ENCODE data around the gene ECE1.

ECE1 gene

DNA sequence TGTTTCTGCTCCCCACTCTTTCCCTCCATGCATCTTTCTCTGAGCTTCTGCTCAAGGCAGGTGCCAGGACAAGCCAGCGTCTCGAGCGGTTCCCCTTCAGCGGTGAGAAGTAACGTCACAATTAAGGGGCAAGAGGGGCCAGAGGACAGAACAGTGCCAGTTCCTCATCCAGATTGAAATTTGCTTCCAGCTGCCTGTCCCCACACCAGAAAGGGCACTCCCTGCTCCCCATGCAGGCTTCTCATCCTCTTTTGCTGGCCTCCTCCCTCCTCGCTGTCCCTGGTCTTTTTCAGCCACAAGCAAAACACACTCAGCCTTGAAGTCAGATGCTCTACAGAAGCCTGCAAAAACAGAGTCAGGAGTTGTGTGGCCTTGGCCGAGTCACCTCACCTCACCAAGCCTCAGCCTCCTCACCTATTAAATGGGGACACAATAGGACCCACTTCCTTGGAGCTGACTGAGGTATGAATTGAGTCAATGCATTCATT lies 35.0 kb upstream of the ECE1 start:
- no peak for DNase-seq

DNA sequence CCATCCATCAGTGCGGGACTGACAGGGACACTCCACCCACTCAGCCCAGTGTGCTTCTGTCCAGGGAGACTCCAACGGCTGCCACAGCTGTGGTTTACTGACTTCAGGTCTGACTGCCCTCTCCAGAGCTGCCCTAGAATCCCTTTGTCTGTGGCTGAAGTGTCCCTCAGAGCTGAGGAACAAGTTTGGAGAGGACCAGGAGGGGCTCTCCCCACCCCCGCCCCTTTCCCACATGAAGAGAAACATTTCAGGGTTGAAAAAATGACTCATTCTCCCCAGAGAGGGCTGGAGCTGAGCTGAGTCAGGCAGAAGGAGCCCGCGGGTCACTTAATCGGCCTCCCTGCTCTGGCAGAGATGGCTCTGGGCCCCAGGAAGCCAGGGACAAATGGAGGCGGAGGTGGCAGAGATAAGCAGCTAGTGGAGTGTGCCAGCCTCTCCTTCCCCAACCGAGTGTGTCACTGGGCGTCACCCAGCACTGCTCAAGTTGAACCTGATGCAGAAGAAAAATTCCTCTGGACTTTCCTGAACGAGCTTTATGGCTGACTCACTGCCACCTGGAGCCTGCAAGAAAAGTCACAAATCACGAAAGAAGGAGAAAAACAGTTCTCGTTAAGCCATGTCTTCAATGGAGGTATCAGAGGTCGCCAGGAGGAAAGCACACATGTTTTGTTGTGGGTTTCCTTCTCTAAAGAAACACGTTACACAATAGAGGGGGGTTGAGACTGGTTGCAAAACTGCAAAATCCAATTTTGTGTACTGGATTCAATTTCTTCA lies 34.3 kb upstream of the ECE1 start:
- no peak for DNase-seq

DNA sequence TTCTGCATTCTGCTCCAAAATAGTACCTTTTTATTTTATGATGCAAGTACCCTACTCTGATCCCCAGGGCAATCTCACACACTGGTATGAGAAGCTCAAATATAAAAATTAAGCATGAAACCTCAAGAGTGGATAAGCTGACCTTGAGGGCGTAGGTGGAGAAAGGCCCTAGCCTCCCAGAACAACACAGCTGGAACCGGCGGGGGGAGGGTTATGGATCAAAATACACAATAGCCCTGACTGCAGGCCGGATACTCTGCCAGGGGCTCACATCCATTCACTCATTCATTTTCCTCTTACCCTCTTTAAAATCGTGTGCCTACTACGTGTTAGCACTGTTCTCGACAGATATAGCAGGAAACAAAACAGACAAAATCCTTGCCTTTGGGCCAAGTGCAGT lies 32.8 kb upstream of the ECE1 start:
- DNase-seq, result no peak

DNA sequence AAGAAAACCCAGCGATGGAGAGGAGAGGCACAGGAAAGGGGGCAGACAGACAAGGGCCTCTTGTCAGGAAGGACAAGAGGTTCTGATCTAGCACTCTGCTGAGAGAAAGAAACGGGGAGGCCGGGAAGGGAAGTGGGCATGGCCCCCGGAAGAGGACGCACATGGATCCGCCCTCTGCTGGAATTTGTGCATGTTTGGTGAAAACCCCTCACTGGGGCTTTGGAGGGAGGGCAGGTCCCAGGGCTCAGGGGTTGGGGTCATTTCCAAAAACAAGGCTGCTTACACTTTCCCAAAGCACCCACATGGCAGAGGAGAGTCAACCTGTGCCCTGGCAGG lies 32.4 kb upstream of the ECE1 start:
- no peak for DNase-seq

DNA sequence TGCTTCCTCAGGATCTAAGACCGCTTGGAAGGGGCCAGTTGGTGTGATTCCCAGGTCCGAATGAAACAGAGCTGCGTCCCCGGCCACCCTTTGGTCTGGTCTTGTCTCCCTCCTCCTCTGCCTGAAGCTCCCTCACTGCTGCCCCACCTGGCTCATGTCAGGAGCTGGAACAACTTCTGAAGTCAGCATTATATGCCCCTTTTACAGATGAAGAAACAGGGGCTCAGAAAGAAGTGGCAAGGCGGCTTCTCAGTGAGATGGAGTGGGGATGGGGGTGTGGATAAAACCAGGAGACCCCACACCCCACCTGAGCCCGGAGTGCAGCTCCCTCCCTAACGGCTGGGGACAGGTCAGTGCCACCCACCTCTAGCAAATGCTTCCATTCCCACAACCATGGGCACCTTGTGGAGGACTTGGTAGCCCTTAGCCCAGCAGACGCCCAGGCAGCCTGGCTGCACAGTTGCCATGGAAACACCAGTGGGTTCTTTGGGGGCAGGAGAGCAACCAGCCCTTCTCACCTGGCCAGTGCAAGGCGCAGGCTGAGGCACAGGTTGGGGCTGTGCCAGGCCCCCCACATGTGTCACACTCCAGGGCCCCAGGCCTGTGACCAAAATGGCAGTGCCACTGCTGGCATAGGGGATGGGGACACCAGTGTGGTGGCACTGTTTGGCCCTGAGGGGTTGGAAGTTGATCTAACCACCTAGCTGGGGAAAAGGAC lies 31.9 kb upstream of the ECE1 start:
- DNase-seq, result no peak

DNA sequence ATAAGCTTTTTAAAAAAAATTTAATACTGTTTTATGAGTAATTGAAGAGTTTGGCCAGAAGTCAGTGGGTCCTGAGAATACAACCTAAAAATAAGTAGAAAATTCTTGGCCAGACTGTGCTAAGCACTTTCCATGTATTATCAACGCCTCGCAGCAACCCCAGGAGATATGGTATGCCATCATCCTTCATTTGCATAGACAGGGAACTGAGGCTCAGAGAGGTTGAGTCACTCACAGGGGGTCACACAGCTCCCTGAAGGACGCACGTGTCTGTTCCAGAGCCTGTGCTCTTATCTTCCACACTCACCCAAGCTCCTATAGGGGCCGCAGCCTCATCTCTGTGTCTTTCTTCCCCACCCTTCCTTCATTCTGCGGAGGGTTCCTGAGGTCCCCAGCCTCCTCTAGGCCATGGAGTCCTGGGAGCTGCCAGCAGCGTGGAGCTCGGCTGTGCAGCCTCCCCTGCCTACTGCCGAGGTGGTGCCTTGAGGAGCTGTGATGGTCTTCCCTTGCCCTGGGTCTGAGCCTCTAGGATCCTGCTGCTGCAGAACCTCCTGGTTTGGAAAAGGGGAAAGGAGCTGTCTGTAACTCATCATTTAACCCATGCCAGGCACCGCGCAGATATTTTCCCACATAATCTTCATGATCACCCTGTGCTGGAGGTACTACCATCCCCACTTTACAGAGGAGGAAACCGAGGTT lies 30.3 kb upstream of the ECE1 start:
- no peak for DNase-seq

DNA sequence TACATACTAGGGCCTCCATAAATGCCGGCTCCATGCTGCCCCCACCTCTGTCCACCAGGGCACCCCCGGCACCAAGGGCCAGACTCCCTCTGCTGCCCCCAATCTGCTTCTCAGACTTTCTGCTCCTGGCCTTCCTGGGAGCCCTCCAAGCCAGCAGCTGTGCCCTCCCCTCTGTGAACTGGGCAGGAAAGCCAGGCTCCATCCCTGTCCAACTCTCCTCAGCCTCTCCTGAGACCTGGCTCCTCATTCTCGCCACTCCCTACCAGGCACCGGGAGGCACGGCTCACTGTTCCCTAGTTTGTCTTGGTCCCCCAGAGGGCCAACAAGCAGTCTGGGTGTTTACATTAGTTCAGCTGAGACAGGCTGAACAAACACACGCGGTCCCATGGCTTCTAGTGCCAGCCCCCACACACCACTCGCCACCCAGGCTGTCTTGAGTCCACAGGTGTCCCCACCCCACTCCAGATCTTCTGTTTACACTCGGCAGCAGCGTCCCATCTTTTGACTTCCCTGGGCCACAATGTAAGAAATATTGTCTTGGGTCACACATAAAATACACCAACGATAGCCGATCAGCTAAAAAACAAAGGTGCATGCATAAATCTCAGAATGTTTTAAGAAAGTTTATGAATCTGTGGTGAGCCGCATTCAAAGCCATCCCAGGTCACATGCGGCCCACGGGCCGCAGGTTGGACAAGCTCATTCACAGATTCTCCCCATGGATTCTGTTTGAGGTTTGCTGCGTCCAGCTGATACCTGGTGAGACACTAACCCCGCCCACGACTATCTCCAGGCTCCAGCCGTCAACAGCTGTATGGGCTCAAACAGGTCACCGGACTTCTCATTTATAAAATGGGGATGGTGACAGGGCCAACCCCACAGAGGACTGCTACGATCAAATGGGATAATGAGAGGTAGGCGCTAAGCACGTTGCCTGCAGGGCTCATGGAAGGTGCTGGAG lies 29.5 kb upstream of the ECE1 start:
- DNase-seq, result no peak

DNA sequence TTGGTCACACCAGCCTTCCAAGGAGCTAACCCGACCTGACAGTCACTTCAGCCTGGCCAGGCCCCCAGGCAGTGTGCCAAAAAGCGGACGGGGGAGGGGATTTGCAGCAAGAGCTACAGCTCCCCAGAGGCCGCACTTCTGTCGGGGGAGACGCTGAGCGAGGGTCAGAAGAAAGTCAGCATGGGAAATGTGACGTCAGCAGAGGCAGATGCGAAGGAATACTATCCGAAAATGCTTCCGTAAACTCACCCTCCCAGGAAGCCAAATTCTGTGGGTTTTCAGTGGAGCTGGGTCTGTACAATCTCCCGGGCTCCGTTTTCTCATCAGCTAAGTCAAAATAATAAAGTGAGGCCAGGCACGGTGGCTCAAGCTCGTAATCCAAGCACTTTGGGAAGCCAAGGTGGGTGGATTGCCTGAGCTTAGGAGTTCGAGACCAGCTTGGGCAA lies 28.5 kb upstream of the ECE1 start:
- DNase-seq, result no peak

DNA sequence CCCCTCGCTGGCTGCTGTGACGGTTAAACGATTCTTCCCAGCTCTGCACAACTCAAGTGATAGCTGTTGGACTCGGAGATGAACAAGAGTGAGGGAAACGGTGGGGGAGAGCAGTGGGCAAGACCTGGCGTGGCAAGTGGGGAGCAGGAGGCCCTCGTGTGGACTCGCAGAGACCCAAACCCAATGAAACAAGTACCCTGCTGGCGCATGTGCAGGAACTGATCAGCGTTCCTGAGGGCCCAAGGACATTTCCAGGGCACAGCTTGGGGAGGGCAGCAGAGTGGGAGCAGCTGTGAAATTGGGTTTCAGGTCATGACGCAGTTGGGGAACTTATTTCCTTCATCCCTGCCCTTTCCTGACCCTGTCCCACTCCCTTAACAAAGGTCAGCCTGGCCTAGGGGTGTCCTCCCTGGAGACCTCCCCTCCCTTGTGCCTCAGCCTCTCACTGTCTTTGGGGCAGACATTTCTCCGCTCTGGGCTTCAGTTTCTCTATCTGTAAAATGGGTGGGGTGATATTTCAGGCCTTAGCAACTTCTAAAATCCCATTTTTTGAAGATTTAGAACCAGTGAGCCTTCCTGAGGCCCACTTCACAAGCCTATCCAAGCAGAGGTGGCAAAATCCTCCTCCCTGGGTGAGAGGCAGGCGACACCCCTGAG lies 27.9 kb upstream of the ECE1 start:
- no peak for DNase-seq

DNA sequence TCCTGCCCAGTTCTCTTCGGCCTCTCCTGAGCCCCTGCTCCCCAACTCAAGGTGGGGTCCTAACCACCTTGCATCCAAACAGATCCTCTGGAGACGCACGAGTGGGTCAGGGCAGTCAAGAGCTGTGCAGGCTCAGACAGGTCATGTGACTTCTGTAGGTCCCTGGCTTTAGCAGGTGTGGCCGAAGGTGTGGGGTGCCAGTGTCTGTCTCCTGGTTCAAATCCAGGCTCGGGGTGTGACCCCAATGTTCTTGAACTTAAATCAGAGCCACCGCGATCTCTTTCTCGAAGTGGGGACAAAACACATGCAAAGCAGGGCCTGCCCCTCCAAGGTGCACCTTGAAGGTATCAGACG lies 27.4 kb upstream of the ECE1 start:
- no peak for DNase-seq

DNA sequence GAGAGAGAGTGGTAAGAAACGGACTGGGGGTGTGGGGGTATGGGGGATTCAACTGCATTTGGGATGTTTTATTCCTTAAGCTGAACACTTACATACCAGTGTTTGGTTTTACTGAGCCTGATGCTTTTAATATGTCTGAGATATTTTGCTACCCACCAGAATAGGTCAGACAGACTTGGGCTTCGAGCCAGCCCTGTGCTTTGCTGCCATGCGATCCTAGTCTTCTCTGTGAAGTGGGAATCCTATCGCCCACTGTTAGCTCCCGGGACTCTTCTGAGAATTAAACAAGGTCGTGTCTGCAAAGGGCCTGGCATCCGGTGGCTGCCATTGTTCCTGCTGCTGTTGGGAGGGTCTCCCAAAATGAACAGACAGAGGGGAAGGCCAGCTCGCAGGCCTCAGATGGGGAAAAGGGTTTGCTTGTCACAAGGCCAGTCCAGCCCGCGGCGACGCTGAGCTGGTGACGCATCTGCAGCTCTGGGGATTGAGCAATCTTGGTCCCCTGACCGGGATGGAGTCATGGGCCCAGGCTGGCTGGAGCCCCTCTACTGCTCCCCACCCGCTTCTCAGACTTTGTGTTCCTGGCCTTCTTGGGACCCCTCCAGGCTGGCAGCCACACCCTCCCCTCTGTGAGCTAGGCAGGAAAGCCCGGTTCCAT lies 26.9 kb upstream of the ECE1 start:
- no peak for DNase-seq

DNA sequence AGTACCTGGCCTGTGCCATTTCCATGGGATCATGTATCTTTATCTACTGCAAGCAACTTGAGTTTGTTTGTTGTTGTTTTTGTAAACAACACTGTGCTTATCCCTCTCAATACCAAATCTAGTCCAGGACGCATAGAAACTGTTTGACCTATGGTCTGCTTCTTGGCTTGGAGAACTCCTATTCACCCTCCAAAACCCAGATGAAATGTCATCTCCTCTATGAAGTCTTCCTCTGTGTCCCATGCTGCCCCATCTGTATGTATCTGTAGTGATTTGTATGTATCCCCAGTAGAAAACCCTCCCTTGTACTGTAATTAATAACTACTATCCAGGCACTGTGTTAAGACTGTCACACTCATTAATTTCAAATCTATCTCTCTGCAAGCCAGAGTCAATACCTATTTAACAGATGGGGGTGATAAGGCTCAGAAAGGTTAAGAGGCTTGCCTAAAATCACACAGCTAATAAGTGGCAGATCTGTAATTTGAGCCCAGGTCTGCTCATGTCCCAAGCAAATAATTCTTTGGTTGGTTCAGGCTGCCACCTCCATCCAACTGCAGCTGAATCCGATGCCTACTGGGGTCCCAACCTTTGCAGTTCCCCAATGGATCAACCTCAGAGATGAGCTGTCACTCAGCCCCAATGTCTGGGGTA lies 24.6 kb upstream of the ECE1 start:
- DNase-seq, result no peak

DNA sequence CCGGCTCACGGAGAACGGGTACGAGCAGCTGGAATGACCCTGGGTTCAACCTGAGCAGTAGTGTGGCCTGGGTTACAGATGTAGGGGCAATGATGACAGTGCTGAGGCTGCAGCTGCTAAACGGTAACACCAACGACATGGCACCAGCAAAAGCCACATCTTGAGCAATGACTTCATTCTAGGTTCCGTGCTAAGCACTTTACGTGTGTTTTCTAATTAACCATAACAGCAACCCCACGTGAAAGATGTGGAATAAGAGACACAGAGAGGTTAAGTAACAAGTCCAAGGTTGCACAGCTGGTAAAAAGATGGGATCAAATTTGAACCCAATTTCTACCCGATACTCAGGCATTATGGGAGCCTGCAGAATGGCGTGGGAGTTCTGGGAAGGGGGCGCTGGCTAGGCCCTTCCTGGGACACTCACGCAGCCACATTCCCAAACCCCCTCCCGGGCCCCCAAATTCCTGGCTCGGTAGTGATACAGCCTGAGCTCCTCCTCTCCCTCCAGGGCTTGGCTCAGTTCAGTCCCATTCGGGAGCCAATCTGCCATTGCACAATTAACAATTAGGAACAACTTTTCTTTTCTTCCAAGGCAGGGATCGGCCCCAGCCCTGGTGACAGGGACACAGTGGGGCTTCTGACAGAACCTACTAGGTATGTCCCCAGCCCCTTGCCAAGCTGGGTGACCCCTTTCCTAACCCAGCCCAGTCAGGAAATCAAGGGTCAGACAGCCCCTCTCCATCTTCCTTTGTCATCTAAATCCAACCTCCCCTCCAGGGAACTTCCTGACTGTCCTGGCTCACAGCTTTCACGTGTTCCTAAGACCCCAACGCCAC lies 23.8 kb upstream of the ECE1 start:
- no peak for DNase-seq

DNA sequence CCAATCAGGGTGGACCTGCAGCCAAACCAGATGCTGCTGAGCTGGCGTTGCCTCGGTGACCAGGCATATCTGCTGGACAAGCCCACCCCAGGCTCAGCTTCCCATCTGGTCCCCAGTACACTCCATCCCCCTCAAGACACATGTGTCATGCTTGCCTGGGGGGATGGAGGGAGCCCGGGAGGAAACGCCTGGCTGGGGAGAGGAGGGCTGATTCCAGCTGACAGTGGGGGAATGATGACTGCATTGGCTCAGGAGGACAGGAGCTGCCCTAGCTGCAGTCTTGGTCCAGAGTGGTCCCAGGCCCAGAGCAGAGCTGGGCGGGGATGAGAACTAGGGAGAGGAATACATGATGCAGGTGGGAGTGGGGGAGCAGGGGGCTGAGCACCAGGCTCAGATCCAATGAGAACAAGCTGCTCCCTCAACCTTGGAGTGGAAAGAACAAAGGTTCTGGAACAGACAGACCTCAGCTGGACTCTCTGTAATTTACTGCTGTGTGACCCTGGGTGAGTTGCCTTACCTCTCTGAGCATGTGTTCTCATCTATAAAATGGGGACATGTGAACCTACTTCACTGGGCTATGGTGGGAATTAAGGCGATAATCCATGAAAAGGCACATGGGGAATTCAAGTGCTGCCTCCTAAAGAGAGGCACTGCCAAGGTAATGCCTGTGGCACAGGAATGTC lies 23.1 kb upstream of the ECE1 start:
- DNase-seq, result no peak

DNA sequence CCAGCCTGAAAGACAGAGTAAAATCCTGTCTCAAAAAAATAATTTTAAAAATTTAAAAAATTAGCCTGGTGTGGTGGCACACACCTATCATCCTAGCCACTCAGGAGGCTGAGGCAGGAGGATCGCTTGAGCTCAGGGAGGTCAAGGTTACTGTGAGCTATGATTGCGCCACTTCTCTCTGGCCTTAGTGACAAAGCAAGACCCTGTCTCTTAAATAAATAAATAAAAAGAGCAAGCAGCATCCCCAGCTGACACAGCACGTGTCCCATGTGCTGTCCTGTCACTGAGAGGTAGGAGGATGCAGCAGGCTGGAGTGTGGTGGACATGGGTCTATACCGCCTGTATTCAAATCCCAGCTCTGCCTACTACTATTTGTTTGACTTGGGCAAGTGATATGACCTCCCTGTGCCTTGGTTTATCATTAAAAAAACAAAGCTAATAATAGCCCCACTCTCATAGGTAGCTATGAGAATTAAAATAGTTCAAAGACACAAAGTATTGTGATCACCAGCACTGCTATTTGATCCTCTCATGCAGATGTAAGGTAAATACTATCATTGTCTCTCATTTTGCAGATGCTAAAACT lies 22.2 kb upstream of the ECE1 start:
- DNase-seq, result no peak

DNA sequence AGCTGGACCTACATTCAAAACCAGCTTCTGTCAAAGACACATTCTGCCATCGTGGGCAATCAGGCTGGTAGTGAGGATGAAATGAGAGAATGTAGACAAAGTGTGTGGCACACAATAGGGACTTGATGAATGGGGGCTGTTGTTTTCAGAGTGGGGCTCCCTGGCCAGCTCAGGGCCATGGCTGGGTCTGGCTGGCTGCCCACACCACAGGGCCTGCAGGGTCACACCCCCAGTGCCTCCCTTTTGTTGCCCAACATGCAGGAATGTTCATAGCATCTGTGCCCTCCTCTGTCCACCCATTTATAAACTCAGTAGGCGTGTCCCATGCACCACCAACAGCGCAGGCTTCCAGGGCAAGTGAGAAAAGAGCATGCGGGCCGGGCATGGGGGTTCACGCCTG lies 20.8 kb upstream of the ECE1 start:
- no peak for DNase-seq

DNA sequence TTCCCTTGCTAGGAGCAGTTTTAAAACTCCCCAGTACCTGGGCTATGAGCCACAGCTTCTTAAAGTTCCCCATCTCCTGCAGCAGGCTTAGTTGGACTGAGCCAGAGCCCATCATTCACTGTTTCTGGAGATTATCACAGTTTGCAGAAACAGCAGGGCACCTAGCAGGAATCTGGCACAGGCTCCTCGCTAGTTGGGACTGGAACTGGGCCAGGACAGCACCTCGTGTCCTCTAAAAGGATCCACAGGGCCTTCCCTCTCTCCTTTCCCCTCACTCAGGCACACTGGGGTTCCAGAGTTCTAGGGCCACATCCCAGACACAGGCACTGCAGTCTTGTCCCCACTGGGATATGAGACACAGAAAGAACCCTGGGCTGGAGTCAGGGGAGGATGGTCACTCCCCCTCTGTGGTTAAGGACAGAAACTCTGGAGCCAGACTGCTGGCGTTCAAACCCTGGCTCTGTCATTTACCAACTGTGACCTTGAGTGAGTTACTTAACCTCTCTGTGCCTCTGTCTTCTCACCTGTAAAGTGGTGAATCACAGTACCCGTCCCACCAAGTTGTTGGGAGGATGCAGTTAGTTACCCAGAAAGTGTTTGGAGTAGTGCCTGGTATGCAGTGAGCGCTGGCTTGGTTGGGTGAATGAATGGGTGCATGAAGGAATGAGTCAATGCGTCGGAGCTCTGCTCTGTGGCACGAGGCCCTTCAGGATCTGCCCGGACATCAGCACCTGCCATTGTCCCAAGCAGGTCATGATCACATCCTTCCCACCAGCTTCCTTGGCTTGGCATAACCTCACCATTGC lies 18.8 kb upstream of the ECE1 start:
- peak; percentile 49 for DNase-seq

DNA sequence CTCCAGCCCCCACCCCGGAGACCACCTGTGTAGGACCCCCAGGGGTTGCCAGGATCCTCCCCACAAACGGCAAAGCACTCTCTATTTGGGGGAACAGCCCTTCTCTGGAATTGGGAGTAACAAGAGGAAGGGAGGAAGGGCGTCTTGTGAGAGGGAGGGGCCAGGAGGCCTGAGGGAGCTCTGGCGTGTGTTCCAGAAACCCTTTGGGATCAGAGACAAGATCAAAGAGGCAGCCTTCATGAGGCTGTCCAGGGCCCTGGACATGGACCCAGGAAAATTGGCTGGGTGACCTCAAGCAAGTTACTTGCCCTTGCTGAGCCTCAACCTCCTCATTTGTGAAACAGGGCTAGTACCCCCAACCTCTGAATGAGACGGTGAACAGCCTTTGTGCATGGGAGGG lies 18.1 kb upstream of the ECE1 start:
- DNase-seq, result no peak
